ENCODE measurements around the gene FAM89A.
"Not testable (repeated sequence)": the region's sequence is repeated elsewhere in the genome, so short reads cannot be mapped to it uniquely, and the experiment has no call there.

Gene FAM89A

GRCh38 chr1:231046730-231047395 lies 6.8 kb upstream of the FAM89A start:
- Histone ChIP-seq H3K27ac (ENCODE audit: low read length) (no peak overlapping the region), H3K27me3 (replicated peaks; ENCODE audit: insufficient read depth, low read length) (no peaks in the 10 kb centered on the region), H2AFZ (ENCODE audit: low read length) (no peak overlapping the region), H3K9ac (ENCODE audit: low read length) (no peak overlapping the region), H3K79me2 (ENCODE audit: low read length) (no peaks in the 10 kb centered on the region), H4K20me1 (ENCODE audit: insufficient read depth, low read length) (no peaks in the 10 kb centered on the region), H3K4me1 (ENCODE audit: low read length) (no peaks in the 10 kb centered on the region), H3K9me2 (replicated peaks; ENCODE audit: insufficient read depth, low read length) (no peaks in the 10 kb centered on the region), H3K4me3 (ENCODE audit: low read length) (no peak overlapping the region), H3K36me3 (replicated peaks; ENCODE audit: insufficient read depth, low read length) (no peaks in the 10 kb centered on the region), H3K4me2 (ENCODE audit: low read depth, low read length) (no peak overlapping the region), H3K9me3 (replicated peaks; ENCODE audit: insufficient read depth, low read length) (no peaks in the 10 kb centered on the region), H3F3A (ENCODE audit: insufficient read depth, low read length) (no peaks in the 10 kb centered on the region)
- no peak for DNase-seq
- TF ChIP-seq EZH2 (optimal IDR thresholded peaks at IDR 0.05; ENCODE audit: low read depth, low read length) (no peak), EZH2phosphoT487 (IDR thresholded peaks at IDR 0.05; ENCODE audit: low read length) (no peak), CTCF (IDR thresholded peaks at IDR 0.05; ENCODE audit: low read length) (no peak)

DNA sequence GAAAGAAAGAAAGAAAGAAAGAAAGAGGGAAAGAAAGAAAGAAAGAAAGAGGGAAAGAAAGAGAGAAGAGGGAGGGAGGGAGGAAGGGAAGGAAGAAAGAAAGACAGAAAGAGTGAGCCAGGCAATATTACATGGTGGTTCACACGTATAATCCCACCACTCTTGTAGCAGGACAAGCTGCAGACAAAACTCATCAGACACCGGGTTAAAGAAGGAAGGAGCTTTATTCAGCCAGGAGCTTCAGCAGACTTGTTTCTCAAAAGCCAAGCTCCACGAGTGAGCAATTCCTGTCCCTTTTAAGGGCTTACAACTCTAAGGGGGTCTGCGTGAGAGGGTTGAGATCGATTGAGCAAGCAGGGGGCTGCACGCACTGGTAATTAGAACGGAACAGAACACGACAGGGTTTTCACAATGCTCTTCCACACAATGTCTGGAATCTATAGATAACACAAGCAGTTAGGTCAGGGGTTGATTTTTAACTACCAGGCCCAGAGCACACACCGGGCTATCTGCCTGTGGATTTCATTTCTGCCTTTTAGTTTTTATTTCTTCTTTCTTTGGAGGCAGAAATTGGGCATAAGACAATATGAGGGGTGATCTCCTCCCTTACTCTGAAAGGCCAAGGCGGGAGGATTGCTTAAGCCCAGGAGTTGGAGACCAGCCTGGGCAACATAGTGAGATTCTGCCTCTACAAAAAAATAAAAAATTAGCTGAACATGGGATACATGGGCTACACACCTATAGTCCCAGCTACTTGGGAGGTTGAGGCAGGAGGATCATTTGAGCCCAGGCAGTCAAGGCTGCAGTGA lies 6.1 kb upstream of the FAM89A start:
- not testable (repeated sequence) for H3K9me3 ChIP-seq (replicated peaks; ENCODE audit: insufficient read depth, low read length); H3K79me2 ChIP-seq (ENCODE audit: low read length); H3K9me2 ChIP-seq (replicated peaks; ENCODE audit: insufficient read depth, low read length); H3K4me3 ChIP-seq (ENCODE audit: low read length); H2AFZ ChIP-seq (ENCODE audit: low read length); H3F3A ChIP-seq (ENCODE audit: insufficient read depth, low read length); DNase-seq; H4K20me1 ChIP-seq (ENCODE audit: insufficient read depth, low read length); H3K4me1 ChIP-seq (ENCODE audit: low read length); H3K36me3 ChIP-seq (replicated peaks; ENCODE audit: insufficient read depth, low read length); H3K9ac ChIP-seq (ENCODE audit: low read length); H3K4me2 ChIP-seq (ENCODE audit: low read depth, low read length); H3K27me3 ChIP-seq (replicated peaks; ENCODE audit: insufficient read depth, low read length); H3K27ac ChIP-seq (ENCODE audit: low read length)

- Histone ChIP-seq H4K20me1 (ENCODE audit: insufficient read depth, low read length) (no peaks in the 10 kb centered on the region), H3F3A (ENCODE audit: insufficient read depth, low read length) (no peaks in the 10 kb centered on the region), H2AFZ (ENCODE audit: low read length) (no peak overlapping the region), H3K4me3 (ENCODE audit: low read length) (no peak overlapping the region), H3K9me2 (replicated peaks; ENCODE audit: insufficient read depth, low read length) (no peaks in the 10 kb centered on the region), H3K36me3 (replicated peaks; ENCODE audit: insufficient read depth, low read length) (no peaks in the 10 kb centered on the region), H3K4me1 (ENCODE audit: low read length) (no peaks in the 10 kb centered on the region), H3K27me3 (replicated peaks; ENCODE audit: insufficient read depth, low read length) (no peaks in the 10 kb centered on the region; the same call in 1 of the 2 replicates), H3K27ac (ENCODE audit: low read length) (no peak overlapping the region), H3K4me2 (ENCODE audit: low read depth, low read length) (no peak overlapping the region), H3K9ac (ENCODE audit: low read length) (no peak overlapping the region), H3K9me3 (replicated peaks; ENCODE audit: insufficient read depth, low read length) (no peaks in the 10 kb centered on the region), H3K79me2 (ENCODE audit: low read length) (no peaks in the 10 kb centered on the region)
- no peak for DNase-seq
- TF ChIP-seq EZH2 (optimal IDR thresholded peaks at IDR 0.05; ENCODE audit: low read depth, low read length) (no peak), CTCF (IDR thresholded peaks at IDR 0.05; ENCODE audit: low read length) (peak; percentile 13; the same call in 1 of the 2 replicates), EZH2phosphoT487 (IDR thresholded peaks at IDR 0.05; ENCODE audit: low read length) (no peak)
These were observed 5.2 kb upstream of the FAM89A start for GRCh38 chr1:231045286-231045685.

DNA sequence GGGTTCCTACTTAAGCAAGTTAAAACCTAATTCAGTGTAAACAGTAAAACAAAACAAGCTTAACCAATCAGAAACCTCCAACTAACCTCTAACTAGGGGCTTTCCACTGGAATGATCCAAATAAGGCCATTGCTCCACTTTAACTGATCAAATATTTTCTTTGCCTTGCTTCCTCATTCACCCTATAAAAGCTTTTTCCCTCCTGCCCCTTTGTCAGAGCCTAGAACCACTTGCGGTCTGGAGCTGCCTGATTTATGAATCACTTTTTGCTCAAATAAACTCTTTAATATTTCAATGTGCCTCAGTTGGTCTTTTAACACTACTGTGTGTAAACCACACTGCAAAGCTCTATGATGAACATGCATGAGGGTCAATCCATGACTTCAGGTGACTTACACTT lies 4.5 kb upstream of the FAM89A start:
- no peaks in the 10 kb centered on the region for H3K79me2 ChIP-seq (ENCODE audit: low read length)
- H3K9ac ChIP-seq (ENCODE audit: low read length), result no peak overlapping the region
- H4K20me1 ChIP-seq (ENCODE audit: insufficient read depth, low read length), result no peaks in the 10 kb centered on the region
- H2AFZ ChIP-seq (ENCODE audit: low read length), result no peak overlapping the region
- H3K9me2 ChIP-seq (replicated peaks; ENCODE audit: insufficient read depth, low read length), result no peaks in the 10 kb centered on the region
- no peaks in the 10 kb centered on the region for H3K36me3 ChIP-seq (replicated peaks; ENCODE audit: insufficient read depth, low read length)
- H3F3A ChIP-seq (ENCODE audit: insufficient read depth, low read length), result no peaks in the 10 kb centered on the region
- H3K27me3 ChIP-seq (replicated peaks; ENCODE audit: insufficient read depth, low read length), result no peaks in the 10 kb centered on the region; the same call in 1 of the 2 replicates
- H3K4me1 ChIP-seq (ENCODE audit: low read length), result no peaks in the 10 kb centered on the region
- no peak for DNase-seq
- H3K4me2 ChIP-seq (ENCODE audit: low read depth, low read length), result no peak overlapping the region
- no peak for TF ChIP-seq EZH2 (optimal IDR thresholded peaks at IDR 0.05; ENCODE audit: low read depth, low read length)
- no peak for TF ChIP-seq EZH2phosphoT487 (IDR thresholded peaks at IDR 0.05; ENCODE audit: low read length)
- TF ChIP-seq CTCF (IDR thresholded peaks at IDR 0.05; ENCODE audit: low read length), result no peak
- H3K27ac ChIP-seq (ENCODE audit: low read length), result no peak overlapping the region
- no peaks in the 10 kb centered on the region for H3K9me3 ChIP-seq (replicated peaks; ENCODE audit: insufficient read depth, low read length)
- H3K4me3 ChIP-seq (ENCODE audit: low read length), result no peak overlapping the region

Measured in MM.1S (cell line).